Measurements from ENCODE around the gene SUN3.

DNA sequence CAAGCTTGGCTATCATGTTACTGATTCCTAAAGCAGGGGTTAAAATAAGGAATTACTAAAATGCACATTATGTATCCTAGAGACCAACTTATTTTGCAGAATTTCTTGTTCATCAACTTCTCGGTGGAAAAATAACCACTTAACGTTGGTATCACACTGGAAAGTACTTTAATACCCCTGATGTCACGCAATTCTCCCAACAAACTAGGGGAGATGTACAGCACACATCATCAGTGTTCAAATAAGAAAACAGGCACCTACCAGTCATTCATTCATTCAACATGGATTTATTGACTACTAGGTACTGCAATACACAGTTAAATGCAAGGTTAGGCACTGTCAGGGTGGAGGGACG lies 50.1 kb downstream of the SUN3 start:
- no peak for TF ChIP-seq POLR2A (IDR thresholded peaks at IDR 0.05; ENCODE audit: low read depth, low read length)
- TF ChIP-seq TAF1 (IDR thresholded peaks at IDR 0.05; ENCODE audit: low read depth, low read length), result no peak

Measured in GM12891 (cell line).